Panc1 (cell line): Measurements from ENCODE around the gene ENTPD3.

ENCODE experiments used
- CTCF ChIP-seq: fragments of 450-650 bp; IDR thresholded peaks from 2 replicates; pipeline ENCODE4 v1.5.1; 2017; ENCODE audit warnings: mild to moderate bottlenecking
- POLR2AphosphoS5 ChIP-seq: IDR thresholded peaks from 2 replicates; pipeline ENCODE4 v1.6.1; 2012; ENCODE audit warnings: mild to moderate bottlenecking, low read depth, low read length, moderate library complexity
- REST ChIP-seq, 2 experiments: IDR thresholded peaks; 2 replicates each; pipeline ENCODE4 v1.6.1; 2011 to 2012; ENCODE audit warnings: low read depth in 2 of 2, control low read depth in 1 of 2, low read length in 1 of 2, mild to moderate bottlenecking in 1 of 2, moderate library complexity in 1 of 2; ENCODE audit not compliant: insufficient read depth in 1 of 2
- SIN3A ChIP-seq: IDR thresholded peaks from 2 replicates; pipeline ENCODE4 v1.6.1; 2012; ENCODE audit warnings: low read depth, mild to moderate bottlenecking, low read length, moderate library complexity, borderline replicate concordance; ENCODE audit not compliant: insufficient read depth

- TF ChIP-seq CTCF: no peak
- no peak for TF ChIP-seq SIN3A
- TF ChIP-seq POLR2AphosphoS5: no peak
- TF ChIP-seq REST (IDR thresholded peaks at IDR 0.05; ENCODE audit: insufficient read depth in 1 of 2, low read depth in 2 of 2, low read length in 1 of 2): no peak
These were observed 47.1 kb upstream of the ENTPD3 start for GRCh38 chr3:40339871-40340270.
